Measurements from ENCODE around the gene PTBP1. TPM values are rescaled to one million over a fixed set of nuclear protein-coding genes. Genes with fewer than 3 reads are reported as not detected.

Gene PTBP1
- total RNA-seq, 1 experiment from 2014 or later = 712 TPM

GRCh38 chr19:801861-802497 is 4.7 kb downstream of the PTBP1 start:
- Histone ChIP-seq H3T11ph (ENCODE audit: low read length) (no peak overlapping the region), H3K79me2 (ENCODE audit: insufficient read depth, low read length) (peaks cover 63% of the 10 kb centered on the region), H2BK20ac (ENCODE audit: low read depth, low read length, poor library complexity, severe bottlenecking) (no peak overlapping the region), H3K14ac (ENCODE audit: insufficient read depth, low read length) (peak overlapping the region; percentile 5; the same call in 1 of the 2 replicates), H3K9me3 (ENCODE audit: control insufficient read depth, low read depth, low read length) (no peaks in the 10 kb centered on the region), H3K23me2 (ENCODE audit: insufficient read length, low read depth, low read length, poor library complexity, severe bottlenecking) (peaks cover 9% of the 10 kb centered on the region), H3K4me1 (ENCODE audit: insufficient read depth, low read length) (no peaks in the 10 kb centered on the region; the same call in 1 of the 2 replicates), H2AFZ (ENCODE audit: low read length) (no peak overlapping the region), H3K23ac (ENCODE audit: insufficient read length, low read depth, low read length) (no peak overlapping the region), H4K8ac (replicated peaks; ENCODE audit: insufficient read length, low read depth, low read length) (no peak overlapping the region), H4K91ac (ENCODE audit: insufficient read length, low read depth, low read length) (no peak overlapping the region), H2BK12ac (ENCODE audit: insufficient read length, low read depth, low read length) (no peak overlapping the region), H4K20me1 (ENCODE audit: control insufficient read depth, insufficient read depth, insufficient read length) (peaks cover 4% of the 10 kb centered on the region), H3K27me3 (ENCODE audit: insufficient read depth, low read length) (no peaks in the 10 kb centered on the region), H3K4ac (ENCODE audit: low read depth, low read length) (no peak overlapping the region), H3K4me2 (ENCODE audit: insufficient read depth, insufficient read length, low read length) (no peak overlapping the region), H3K9ac (ENCODE audit: extremely low read depth, insufficient read length, low read length) (no peak overlapping the region), H2BK120ac (ENCODE audit: low read depth, low read length, poor library complexity, severe bottlenecking) (no peak overlapping the region), H3K79me1 (ENCODE audit: insufficient read depth, low read depth, low read length, poor library complexity, severe bottlenecking) (peaks cover 13% of the 10 kb centered on the region), H3K27ac (ENCODE audit: insufficient read length, low read depth, low read length) (no peak overlapping the region), H2BK5ac (ENCODE audit: insufficient read length, low read length) (no peak overlapping the region), H2BK15ac (ENCODE audit: low read depth, low read length) (no peak overlapping the region), H4K5ac (ENCODE audit: insufficient read length, low read depth, low read length) (no peak overlapping the region), H2AK5ac (ENCODE audit: insufficient read length, low read length) (no peak overlapping the region), H3K56ac (ENCODE audit: insufficient read length, low read depth, low read length) (no peak overlapping the region), H3K18ac (ENCODE audit: insufficient read length, low read depth, low read length) (no peak overlapping the region)
- Mint-ChIP-seq H3K9me3 (no peaks in the 10 kb centered on the region), H3K4me1 (peaks cover 23 to 36% of the 10 kb centered on the region in 2 experiments), H3K36me3 (ENCODE audit: insufficient read depth in 1 of 3, low read depth in 3 of 3) (peaks cover 49 to 73% (median 69%) of the 10 kb centered on the region in 3 experiments; a peak in 6 of 7 replicates), H3K27me3 (ENCODE audit: low read depth) (no peaks in the 10 kb centered on the region), H3K4me3 (peak overlapping the region; percentile 30 to 48), H3K27ac (peak overlapping the region; percentile 48 to 91 (median 70); a peak in 5 of 7 replicates)
- no CpG with 5 or more reads among the region's 23 CpGs for WGBS (ENCODE audit: extremely low coverage, insufficient read length, low lambda C conversion rate)
- TF ChIP-seq CTCF (conservative IDR thresholded peaks at IDR 0.05) = no peak
- DNase-seq = peak; percentile 30

Data from H9 (cell line).